ENCODE data around the gene DMAC2.
"Not testable (repeated sequence)": the region's sequence is repeated elsewhere in the genome, so short reads cannot be mapped to it uniquely, and the experiment has no call there.

Gene DMAC2

GRCh38 chr19:41439441-41440222 lies at the start of gene DMAC2:
Gene DMAC2, minus strand, starts transcription at chr19:41439912. Its CDS starts 13 bp downstream, at chr19:41439899.
- DNase-seq = peak; percentile 92

GRCh38 chr19:41486953-41487352 lies 47.2 kb upstream of the DMAC2 start:
- DNase-seq = not testable (repeated sequence)

GRCh38 chr19:41484822-41485221 lies 45.1 kb upstream of the DMAC2 start:
- no peak for DNase-seq

- no peak for DNase-seq
Observed at GRCh38 chr19:41480336-41480735, 40.6 kb upstream of the DMAC2 start.

GRCh38 chr19:41479757-41480191 lies 40.1 kb upstream of the DMAC2 start:
- DNase-seq = no peak

GRCh38 chr19:41478875-41479756 lies 39.4 kb upstream of the DMAC2 start:
- DNase-seq = no peak

- no peak for DNase-seq
Observed at GRCh38 chr19:41478171-41478570, 38.5 kb upstream of the DMAC2 start.

GRCh38 chr19:41476583-41476982 lies 36.9 kb upstream of the DMAC2 start:
- no peak for DNase-seq

GRCh38 chr19:41463257-41464256 lies 23.8 kb upstream of the DMAC2 start:
- DNase-seq = not testable (repeated sequence)

- DNase-seq = no peak
Observed at GRCh38 chr19:41462497-41462896, 22.8 kb upstream of the DMAC2 start.

- no peak for DNase-seq
Observed at GRCh38 chr19:41457241-41457640, 17.5 kb upstream of the DMAC2 start.

GRCh38 chr19:41456342-41456918 lies 16.7 kb upstream of the DMAC2 start:
- DNase-seq = no peak

- no peak for DNase-seq
Observed at GRCh38 chr19:41455936-41456335, 16.2 kb upstream of the DMAC2 start.

- no peak for DNase-seq
Observed at GRCh38 chr19:41452584-41453275, 13.0 kb upstream of the DMAC2 start.

- DNase-seq = no peak
Observed at GRCh38 chr19:41449865-41450178, 10.1 kb upstream of the DMAC2 start.

- DNase-seq = peak; percentile 88
Observed at GRCh38 chr19:41449079-41449864, 9.6 kb upstream of the DMAC2 start.

GRCh38 chr19:41447732-41448332 lies 8.1 kb upstream of the DMAC2 start:
- DNase-seq = no peak

GRCh38 chr19:41445575-41445974 lies 5.9 kb upstream of the DMAC2 start:
- peak; percentile 39 for DNase-seq

GRCh38 chr19:41443813-41444455 lies 4.2 kb upstream of the DMAC2 start:
- peak; percentile 46 for DNase-seq

Measured in activated CD8-positive, alpha-beta memory T cell treated with anti-CD3 and anti-CD28 coated beads, Interleukin-2, amount 50 U/mL, for 48 hours (primary cell).